A549 (cell line): Measurements from ENCODE around the gene SLC22A7. TPM values are rescaled to one million over a fixed set of nuclear protein-coding genes. Genes with fewer than 3 reads are reported as not detected.

Experiments used
- ATAC-seq, 2 experiments: fragments of 200-7000 bp in 1 of 2; fragments of >200 bp in 1 of 2; cut with Nextera tagmentation in 1 of 2; cut with Tn5 transposase in 1 of 2; 3 replicates each; pipeline versions ENCODE4 v1.8.0 to v1.9.1; 2018 to 2020; ENCODE audit warnings: mild to moderate bottlenecking in 1 of 2, moderate library complexity in 1 of 2
- CTCF ChIA-PET: fragments of 300-600 bp; sonication (Branson Sonifier 250); formaldehyde crosslinking; extraction: SDS; loops from one replicate; lab custom pipeline; 2021; ENCODE audit warnings: antibody characterized with exemption, inconsistent platforms; lab: Yijun Ruan, JAX
- POLR2A ChIA-PET: fragments of 350-600 bp; formaldehyde crosslinking; extraction: SDS; loops from one replicate; lab custom pipeline; 2021; ENCODE audit warnings: antibody characterized with exemption, inconsistent platforms; lab: Yijun Ruan, JAX
- DNase-seq, 2 experiments: peaks; one replicate each; pipeline versions ENCODE4 v3.0.0 to v3.0.0-alpha.2; 2011 to 2016; ENCODE audit warnings: low read depth in 1 of 2, low spot score in 1 of 2
- FAIRE-seq: peaks from 2 replicates; lab custom pipeline; 2011; peaks lifted over from hg19 to GRCh38; lab: Jason Lieb, UNC
- H3K27ac ChIP-seq, 2 experiments: fragments of >200 bp; sonication (Bioruptor Twin); formaldehyde crosslinking; 3 replicates each; pipeline ENCODE4 v1.5.1; 2016 to 2017
- H3K4me1 ChIP-seq: fragments of >200 bp; sonication (Bioruptor Twin); formaldehyde crosslinking; 3 replicates; pipeline ENCODE4 v1.6.1; 2016
- H3K4me2 ChIP-seq: fragments of >200 bp; sonication (Bioruptor Twin); formaldehyde crosslinking; 3 replicates; pipeline ENCODE4 v1.6.1; 2016
- H3K4me3 ChIP-seq: fragments of >200 bp; sonication (Bioruptor Twin); formaldehyde crosslinking; 3 replicates; pipeline ENCODE4 v1.5.1; 2016
- H3K9me3 ChIP-seq: fragments of >200 bp; sonication (Bioruptor Twin); formaldehyde crosslinking; 3 replicates; pipeline ENCODE4 v1.6.1; 2016
- CTCF ChIP-seq: fragments of >200 bp; sonication (Bioruptor Twin); formaldehyde crosslinking; IDR thresholded peaks from 3 replicates; pipeline ENCODE4 v1.5.1; 2016
- EHMT2 ChIP-seq: fragments of 200-600 bp; sonication (generic); IDR thresholded peaks from 2 replicates; pipeline ENCODE4 v1.6.1; 2016; ENCODE audit warnings: antibody characterized with exemption, low read depth, mild to moderate bottlenecking, moderate library complexity
- EP300 ChIP-seq, 2 experiments: fragments of >200 bp; sonication (Bioruptor Twin); formaldehyde crosslinking; IDR thresholded peaks; 2 replicates in 1 of 2; 3 replicates in 1 of 2; pipeline ENCODE4 v1.6.1; 2016 to 2017
- ESRRA ChIP-seq: fragments of 150-350 bp; IDR thresholded peaks from 2 replicates; pipeline ENCODE4 v1.6.1; 2014; ENCODE audit warnings: mild to moderate bottlenecking, low read length, borderline replicate concordance
- FOSB ChIP-seq: fragments of 250-450 bp; sonication (Bioruptor Pico); IDR thresholded peaks from 2 replicates; pipeline ENCODE4 v1.5.0; 2020; ENCODE audit warnings: mild to moderate bottlenecking, moderate library complexity
- FOSL2 ChIP-seq, 2 experiments: fragments of 450-650 bp in 1 of 2; fragments of >200 bp in 1 of 2; sonication (Bioruptor Twin) in 1 of 2; formaldehyde crosslinking; IDR thresholded peaks; 2 replicates each; pipeline versions ENCODE4 v1.5.0 to v1.6.1; 2016 to 2020; ENCODE audit warnings: mild to moderate bottlenecking in 1 of 2, moderate library complexity in 1 of 2
- MAFK ChIP-seq: fragments of 450-650 bp; IDR thresholded peaks from 2 replicates; pipeline ENCODE4 v1.6.1; 2014; ENCODE audit not compliant: partially characterized antibody
- MAX ChIP-seq: IDR thresholded peaks from 2 replicates; pipeline ENCODE4 v1.6.1; 2012
- NPAS2 ChIP-seq: fragments of 250-450 bp; sonication (Bioruptor Pico); IDR thresholded peaks from 2 replicates; pipeline ENCODE4 v1.8.0; 2022; ENCODE audit warnings: mild to moderate bottlenecking, moderate library complexity, borderline replicate concordance
- PHF8 ChIP-seq: fragments of 200-600 bp; sonication (generic); IDR thresholded peaks from 2 replicates; pipeline ENCODE4 v1.6.1; 2016; ENCODE audit warnings: low read depth, mild to moderate bottlenecking, antibody characterized with exemption, moderate library complexity, borderline replicate concordance
- RAD21 ChIP-seq, 2 experiments: fragments of >200 bp in 1 of 2; sonication (Bioruptor Twin) in 1 of 2; formaldehyde crosslinking in 1 of 2; IDR thresholded peaks in 1 of 2; conservative IDR thresholded peaks in 1 of 2; 2 replicates in 1 of 2; 3 replicates in 1 of 2; pipeline ENCODE4 v1.6.1; 2012 to 2018; ENCODE audit warnings: inconsistent platforms in 1 of 2
- REST ChIP-seq: fragments of 200-600 bp; sonication (generic); IDR thresholded peaks from 2 replicates; pipeline ENCODE4 v1.6.1; 2016; ENCODE audit warnings: antibody characterized with exemption, mild to moderate bottlenecking, moderate library complexity
- RNF2 ChIP-seq: fragments of 200-600 bp; sonication (generic); IDR thresholded peaks from 2 replicates; pipeline ENCODE4 v1.6.1; 2016; ENCODE audit warnings: low read depth, mild to moderate bottlenecking, antibody characterized with exemption, moderate library complexity, borderline replicate concordance
- SMC3 ChIP-seq: fragments of >200 bp; sonication (Bioruptor Twin); formaldehyde crosslinking; IDR thresholded peaks from 3 replicates; pipeline ENCODE4 v1.6.1; 2018; ENCODE audit warnings: inconsistent platforms
- TFCP2L1 ChIP-seq: fragments of 250-450 bp; sonication (Bioruptor Pico); IDR thresholded peaks from 2 replicates; pipeline ENCODE4 v1.5.0; 2021; ENCODE audit warnings: mild to moderate bottlenecking
- WGBS: methylation state at CpG from one replicate; pipeline ENCODE4 v1.1.6; 2017; ENCODE audit errors: missing lambda C conversion rate; 5-methylcytosine and 5-hydroxymethylcytosine counted together
- polyA plus RNA-seq, 4 experiments: library from polyadenylated mRNA; depleted of rRNA in 3 of 4; stranded (reverse); fragments of >200 nt; fragmentation: RNase III in 1 of 4; extraction: RNeasy Plus Mini Kit Qiagen cat#74134 plus additional on column Dnase treatment in 1 of 4; gene quantifications; 2 replicates in 3 of 4; 3 replicates in 1 of 4; pipeline ENCODE4 v1.2.3, GENCODE V29; 2011 to 2017

Gene SLC22A7
- polyA plus RNA-seq, 2 of the 4 experiments (the other 2 are of a cell fraction) = not detected

- no peak overlapping the region for H3K27ac ChIP-seq
- H3K4me1 ChIP-seq = peaks cover 12% of the 10 kb centered on the region
- H3K4me3 ChIP-seq = no peak overlapping the region
- ATAC-seq (no peak), FAIRE-seq (no peak), DNase-seq (no peak)
- H3K4me2 ChIP-seq = no peak overlapping the region
- no peaks in the 10 kb centered on the region for H3K9me3 ChIP-seq
- 90% methylated on average over 7 of the region's 7 CpGs for WGBS
- TF ChIP-seq NPAS2 (CRISPR knock-in tag) = no peak
- no peak for TF ChIP-seq TFCP2L1 (CRISPR knock-in tag)
- TF ChIP-seq EHMT2 = no peak
- no peak for TF ChIP-seq FOSB (CRISPR knock-in tag)
- TF ChIP-seq REST = no peak
- TF ChIP-seq MAFK = no peak
- CTCF ChIA-PET = interaction anchor here (5.3 kb wide), 1 partner anchor 201 kb away, joined by 22 read pairs; no protein-coding TSS in a partner anchor
- POLR2A ChIA-PET = no interaction called here
Measured at GRCh38 chr6:43306086-43306485, 8.0 kb downstream of the SLC22A7 start.

GRCh38 chr6:43307451-43308100, 9.5 kb downstream of the SLC22A7 start:
- POLR2A ChIA-PET = interaction anchor here (1.2 kb wide), 1 partner anchor 27 kb away, joined by 3 read pairs; no protein-coding TSS in a partner anchor

GRCh38 chr6:43308101-43308989, 10.3 kb downstream of the SLC22A7 start, which contains the start of gene CRIP3:
Gene CRIP3 (minus strand): TSS chr6:43308826. CDS start chr6:43308792, 34 bp downstream.
- ChIA-PET POLR2A (interaction anchor here (1.2 kb wide), 1 partner anchor 26 kb away, joined by 3 read pairs; no protein-coding TSS in a partner anchor), CTCF (interaction anchor here (0.6 to 5.3 kb wide), 27 partner anchors 9 to 198 kb away, joined by 3 to 22 read pairs (median 4); partner anchors contain the start of gene SLC22A7)
- ATAC-seq (peak; percentile 83 to 92), FAIRE-seq (no peak), DNase-seq (peak; percentile 15 to 54)
- TF ChIP-seq FOSL2 (IDR thresholded peaks at IDR 0.05) (no peak), FOSL2 (CRISPR knock-in tag; IDR thresholded peaks at IDR 0.05) (no peak), CTCF (peak; percentile 23; the same call in 1 of the 3 replicates), RAD21 (conservative IDR thresholded peaks at IDR 0.05 in 1 of 2, IDR thresholded peaks at IDR 0.05 in 1 of 2) (0 out of 5 replicates have a peak, but pooled peaks of 1 of the 2 experiments have one; percentile 21), NPAS2 (CRISPR knock-in tag) (no peak), SMC3 (0 out of 3 replicates have a peak, but pooled peaks have one; percentile 7), MAX (peak; percentile 32; the same call in 1 of the 2 replicates)
- WGBS = 6% methylated on average over 19 of the region's 39 CpGs
- peaks cover 12% of the 10 kb centered on the region for H3K4me1 ChIP-seq
- H3K9me3 ChIP-seq = no peaks in the 10 kb centered on the region
- H3K4me3 ChIP-seq = peak within 1 kb of the TSS; percentile 63
- peak within 1 kb of the TSS; percentile 50 to 55 for H3K27ac ChIP-seq
- peak within 1 kb of the TSS; percentile 100 for H3K4me2 ChIP-seq

More at GRCh38 chr6:43307451-43308100, 9.5 kb downstream of the SLC22A7 start:
- Histone ChIP-seq H3K9me3 (no peaks in the 10 kb centered on the region), H3K4me2 (peak overlapping the region; percentile 100; the same call in 2 of the 3 replicates), H3K4me1 (peaks cover 12% of the 10 kb centered on the region), H3K4me3 (no peak overlapping the region), H3K27ac (no peak overlapping the region)
- 78% methylated on average over 3 of the region's 5 CpGs for WGBS
- FAIRE-seq (no peak), DNase-seq (no peak), ATAC-seq (peak; percentile 9 to 16; a peak in 2 of 6 replicates)
- CTCF ChIA-PET = interaction anchor here (0.7 to 5.3 kb wide), 20 partner anchors 9 to 199 kb away, joined by 3 to 22 read pairs (median 4); partner anchors contain the start of genes DNPH1 and SLC22A7
- TF ChIP-seq EP300 (IDR thresholded peaks at IDR 0.05) = no peak
- no peak for TF ChIP-seq MAX
- no peak for TF ChIP-seq SMC3
- no peak for TF ChIP-seq PHF8
- no peak for TF ChIP-seq ESRRA
- no peak for TF ChIP-seq RNF2
